Ovary (tissue), 3 donors: Measurements from ENCODE around the gene P2RY6.
"Not testable (repeated sequence)": the region's sequence is repeated elsewhere in the genome, so short reads cannot be mapped to it uniquely, and the experiment has no call there.

Experiments used
- EP300 ChIP-seq: sonication (generic); formaldehyde crosslinking; IDR thresholded peaks from one replicate; pipeline ENCODE4 v1.6.1; 2017; ENCODE audit warnings: antibody characterized with exemption
- POLR2A ChIP-seq: fragments of 450-650 bp; IDR thresholded peaks from one replicate; pipeline ENCODE4 v1.6.1; 2017; ENCODE audit warnings: antibody characterized with exemption, mild to moderate bottlenecking, moderate library complexity
- TF ChIP-seq, protein P1 (sequence below), 3 donors: fragments of 450-650 bp in 2 of 3; fragments of 200-600 bp in 1 of 3; IDR thresholded peaks; one replicate each; pipeline versions ENCODE4 v1.5.1 to v1.8.0; 2016 to 2022; ENCODE audit warnings: antibody characterized with exemption in 3 of 3, mild to moderate bottlenecking in 1 of 3
- donor health status: DM: no; HTN: no; CAD: no.

GRCh38 chr11:73232487-73232886 is 39.7 kb upstream of the P2RY6 start:
- not testable (repeated sequence) for TF ChIP-seq POLR2A, EP300
- TF ChIP-seq, protein P1, sequence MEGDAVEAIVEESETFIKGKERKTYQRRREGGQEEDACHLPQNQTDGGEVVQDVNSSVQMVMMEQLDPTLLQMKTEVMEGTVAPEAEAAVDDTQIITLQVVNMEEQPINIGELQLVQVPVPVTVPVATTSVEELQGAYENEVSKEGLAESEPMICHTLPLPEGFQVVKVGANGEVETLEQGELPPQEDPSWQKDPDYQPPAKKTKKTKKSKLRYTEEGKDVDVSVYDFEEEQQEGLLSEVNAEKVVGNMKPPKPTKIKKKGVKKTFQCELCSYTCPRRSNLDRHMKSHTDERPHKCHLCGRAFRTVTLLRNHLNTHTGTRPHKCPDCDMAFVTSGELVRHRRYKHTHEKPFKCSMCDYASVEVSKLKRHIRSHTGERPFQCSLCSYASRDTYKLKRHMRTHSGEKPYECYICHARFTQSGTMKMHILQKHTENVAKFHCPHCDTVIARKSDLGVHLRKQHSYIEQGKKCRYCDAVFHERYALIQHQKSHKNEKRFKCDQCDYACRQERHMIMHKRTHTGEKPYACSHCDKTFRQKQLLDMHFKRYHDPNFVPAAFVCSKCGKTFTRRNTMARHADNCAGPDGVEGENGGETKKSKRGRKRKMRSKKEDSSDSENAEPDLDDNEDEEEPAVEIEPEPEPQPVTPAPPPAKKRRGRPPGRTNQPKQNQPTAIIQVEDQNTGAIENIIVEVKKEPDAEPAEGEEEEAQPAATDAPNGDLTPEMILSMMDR (IDR thresholded peaks at IDR 0.05), result not testable (repeated sequence)
